ENCODE results near the gene MIPOL1.
"Not testable (repeated sequence)": the region's sequence is repeated elsewhere in the genome, so short reads cannot be mapped to it uniquely, and the experiment has no call there.

Gene MIPOL1

DNA sequence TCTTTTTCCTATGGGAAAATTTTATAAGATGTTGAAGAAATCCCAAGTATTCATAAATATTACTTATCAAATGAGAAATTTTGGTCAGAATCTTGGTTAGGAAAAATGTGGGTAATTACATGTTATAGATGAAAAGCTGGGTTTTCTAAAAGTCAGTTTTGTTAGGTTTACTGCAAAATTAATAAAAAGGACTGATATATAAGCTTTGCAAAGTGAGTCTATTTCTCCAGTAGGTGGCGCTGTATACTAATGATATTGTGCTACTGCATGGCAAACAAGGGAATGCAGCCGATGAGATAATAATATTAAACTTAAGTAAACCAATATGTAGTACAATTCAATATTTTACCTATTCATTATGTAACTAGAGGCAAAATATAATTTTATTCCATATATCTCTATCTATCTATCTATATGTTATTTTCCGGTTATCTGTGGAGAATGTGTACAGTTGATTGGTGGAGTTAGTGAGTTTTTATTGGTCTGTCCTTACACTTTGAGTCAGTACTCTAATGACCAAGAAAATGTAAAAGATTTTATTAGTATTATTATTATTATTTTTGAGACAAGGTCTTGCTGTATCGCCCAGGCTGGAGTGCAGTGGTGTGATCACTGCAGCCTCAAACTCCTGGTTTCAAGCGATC lies 32.9 kb downstream of the MIPOL1 start:
- peak in 4 of 58 donors; percentile 2 to 52 (median 25) for DNase-seq

DNA sequence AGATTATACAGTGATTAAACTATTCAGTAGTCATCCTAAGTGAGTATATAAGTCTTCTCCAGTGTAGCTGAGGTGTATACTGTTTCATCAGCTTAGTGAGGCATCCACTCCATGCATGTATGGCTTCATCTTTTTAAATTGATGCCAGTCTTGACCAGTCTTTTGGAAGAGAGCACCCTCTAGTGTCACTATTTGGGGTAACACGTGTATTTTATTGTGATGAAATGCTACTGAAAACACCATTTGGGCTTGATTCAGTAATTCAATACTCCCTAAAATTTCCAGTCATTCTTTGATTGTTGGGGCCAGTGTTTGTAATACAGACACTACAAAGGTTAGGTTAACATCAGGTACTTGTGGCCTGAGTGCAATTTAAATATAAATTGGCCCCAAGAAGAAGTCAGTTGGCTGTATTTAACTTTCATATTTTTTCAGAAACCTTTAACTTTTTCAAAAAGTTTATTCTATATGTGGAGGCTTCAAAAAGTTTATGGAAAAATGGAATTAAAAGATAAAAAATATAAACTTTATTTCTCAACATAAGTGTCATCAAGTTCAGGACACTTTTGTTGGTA lies 35.3 kb downstream of the MIPOL1 start:
- DNase-seq, result no peak

DNA sequence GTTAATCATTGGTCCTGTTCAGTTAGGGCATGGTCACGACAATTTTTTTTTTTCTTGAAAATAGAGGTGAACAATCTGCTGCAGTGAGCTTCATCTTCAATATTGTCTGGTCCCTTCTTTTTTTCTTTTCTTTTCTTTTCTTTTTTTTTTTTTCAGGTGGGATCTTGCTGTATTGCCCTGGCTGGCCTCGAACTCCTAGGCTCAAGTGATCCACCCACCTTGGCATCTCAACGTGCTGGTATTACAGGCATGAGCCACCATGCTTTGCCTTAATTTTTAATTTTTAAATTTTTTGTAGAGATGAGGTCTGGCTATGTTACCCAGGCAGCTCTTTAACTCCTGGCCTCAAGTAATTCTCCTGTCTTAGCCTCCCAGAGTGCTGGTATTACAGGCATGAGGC lies 36.5 kb downstream of the MIPOL1 start:
- DNase-seq, result no peak

DNA sequence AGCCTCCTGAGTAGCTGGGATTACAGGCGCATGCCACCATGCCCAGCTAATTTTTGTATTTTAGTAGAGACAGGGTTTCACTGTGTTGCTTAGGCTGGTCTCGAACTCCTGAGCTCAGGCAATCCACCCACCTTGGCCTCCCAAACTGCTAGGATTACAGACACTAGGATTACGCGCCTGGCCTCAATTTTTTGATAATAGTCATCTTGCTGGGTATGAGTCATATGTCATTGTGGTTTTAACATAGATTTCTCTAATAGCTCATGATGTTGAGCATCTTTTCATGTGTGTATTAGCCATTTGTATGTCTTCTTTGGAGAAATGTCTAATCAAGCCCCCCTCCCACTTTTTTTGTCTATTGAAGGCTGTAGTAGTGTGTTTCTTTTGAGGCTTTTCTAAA lies 38.3 kb downstream of the MIPOL1 start:
- not testable (repeated sequence) for DNase-seq

DNA sequence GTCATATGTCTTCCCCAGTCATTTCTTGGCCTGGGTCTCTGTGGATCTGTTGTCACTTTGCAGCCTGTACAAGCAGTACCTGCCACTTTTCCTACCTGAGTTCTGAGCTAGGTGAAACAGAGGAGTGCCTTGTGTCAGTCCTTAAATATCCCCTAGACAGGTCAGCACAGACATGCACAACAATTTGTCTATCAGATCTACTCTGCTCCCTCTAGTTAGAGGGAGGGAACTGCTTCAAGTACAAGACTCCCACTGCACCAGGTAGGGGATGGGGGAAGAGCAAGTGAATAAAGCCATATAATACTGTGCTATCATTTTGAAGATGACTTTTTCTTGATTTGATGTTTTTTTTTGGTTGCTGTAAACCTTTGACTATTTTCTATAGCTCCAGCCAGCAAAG lies 39.4 kb downstream of the MIPOL1 start:
- DNase-seq, result no peak

DNA sequence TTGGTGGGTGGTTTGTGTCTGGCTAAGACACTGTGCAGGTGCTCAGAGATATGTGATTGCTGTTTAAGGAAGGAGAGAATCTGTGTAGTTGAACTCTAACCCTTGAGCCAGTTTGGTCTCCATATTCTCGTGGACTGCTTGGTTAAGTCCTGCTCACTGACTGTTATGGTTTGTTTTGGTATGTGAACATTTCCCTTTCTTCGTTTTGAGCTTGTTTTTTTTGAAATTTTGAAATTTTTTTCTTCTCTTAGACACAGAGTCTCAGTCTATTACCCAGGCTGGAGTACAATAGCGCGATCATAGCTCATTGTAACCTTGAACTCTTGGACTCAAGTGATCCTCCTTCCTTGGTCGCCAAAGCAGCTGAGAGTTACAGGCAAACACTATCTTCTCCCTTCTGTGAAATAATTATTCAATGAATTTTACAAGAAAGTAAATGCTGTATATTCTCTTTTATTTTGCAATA lies 40.0 kb downstream of the MIPOL1 start:
- DNase-seq, result no peak

DNA sequence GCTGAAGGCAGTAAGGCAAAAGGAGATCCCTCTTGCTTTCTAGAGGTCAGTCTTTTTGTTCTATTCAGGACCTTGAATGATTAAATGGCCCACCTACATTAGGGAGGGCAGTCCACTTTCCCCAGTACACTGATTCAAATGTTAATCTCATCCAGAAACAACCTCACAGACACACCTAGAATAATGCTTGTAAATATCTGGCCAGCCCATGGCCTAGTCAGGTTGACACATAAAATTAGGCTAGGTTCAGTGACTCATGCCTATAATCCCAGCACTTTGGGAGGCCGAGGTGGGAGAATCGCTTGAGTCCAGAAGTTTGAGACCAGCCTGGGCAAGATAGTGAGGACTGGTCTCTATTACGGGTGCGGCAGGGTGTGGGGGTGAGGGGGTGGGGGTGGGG lies 43.5 kb downstream of the MIPOL1 start:
- DNase-seq, result no peak

DNA sequence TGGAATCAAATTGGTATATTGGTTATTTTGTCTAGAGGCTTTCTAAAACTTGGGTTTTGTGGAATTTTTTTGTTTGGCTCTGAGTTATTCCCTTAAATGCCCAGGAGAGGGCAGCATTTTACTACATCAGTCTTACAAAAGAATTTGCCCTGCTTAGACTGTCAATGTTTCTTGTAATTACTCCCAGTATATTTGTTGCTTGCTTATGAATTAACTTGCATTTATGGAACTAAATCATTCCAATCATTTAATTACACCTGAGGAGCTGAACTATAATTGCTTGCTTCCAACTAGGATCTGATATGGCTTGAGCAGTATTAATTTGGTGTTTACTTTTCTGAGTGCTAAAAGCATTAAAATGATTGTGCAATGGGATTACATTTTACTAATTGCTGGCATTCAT lies 48.7 kb downstream of the MIPOL1 start:
- DNase-seq, result no peak

DNA sequence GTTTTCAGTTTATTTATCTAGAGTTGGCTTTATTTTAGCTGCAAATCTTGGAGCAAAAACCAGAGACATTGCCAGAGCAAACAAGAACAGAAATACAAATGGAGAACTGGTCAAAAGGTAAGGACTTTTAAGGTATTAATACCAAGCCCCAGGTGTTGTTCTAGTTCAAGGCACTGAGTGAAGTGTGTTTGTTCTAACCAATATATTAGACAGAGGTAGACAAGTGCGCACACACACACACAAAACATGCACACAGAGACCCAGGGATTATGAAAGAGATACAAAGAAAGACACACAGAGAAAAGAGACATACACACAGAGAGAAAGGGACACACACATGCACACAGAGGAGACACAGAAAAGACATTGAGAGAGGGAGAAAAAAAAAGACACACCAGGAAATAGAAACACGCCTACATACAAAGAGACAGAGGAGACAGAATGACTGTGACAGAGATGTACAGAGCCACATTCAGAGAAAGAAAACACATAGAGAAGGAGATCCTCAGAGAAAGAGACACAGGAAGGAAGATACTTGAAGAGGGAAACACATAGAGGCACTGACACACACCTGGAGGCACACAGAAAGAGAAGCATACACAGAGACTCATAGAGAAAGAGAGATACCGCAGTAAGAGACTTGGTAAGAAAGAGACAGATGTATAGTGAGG lies 50.2 kb downstream of the MIPOL1 start:
- DNase-seq, result no peak

DNA sequence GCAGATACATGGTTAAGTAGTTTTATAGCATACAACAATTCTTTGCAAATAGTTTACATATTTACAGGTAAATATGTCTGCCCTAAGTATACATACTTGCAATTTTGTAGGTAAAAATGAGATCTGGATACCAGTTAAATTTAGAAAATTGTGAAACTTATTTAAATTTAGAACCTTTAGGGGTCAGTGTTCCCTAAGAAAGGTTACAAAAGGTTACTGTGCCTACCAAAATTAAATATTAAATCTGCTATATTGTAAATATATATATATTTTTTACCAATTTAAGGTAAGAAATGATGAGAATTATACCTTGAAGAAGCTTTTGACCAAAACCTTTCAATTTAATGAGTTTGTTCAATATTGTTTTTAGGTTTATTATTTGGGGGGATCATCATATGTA lies 54.0 kb downstream of the MIPOL1 start:
- DNase-seq, result no peak

DNA sequence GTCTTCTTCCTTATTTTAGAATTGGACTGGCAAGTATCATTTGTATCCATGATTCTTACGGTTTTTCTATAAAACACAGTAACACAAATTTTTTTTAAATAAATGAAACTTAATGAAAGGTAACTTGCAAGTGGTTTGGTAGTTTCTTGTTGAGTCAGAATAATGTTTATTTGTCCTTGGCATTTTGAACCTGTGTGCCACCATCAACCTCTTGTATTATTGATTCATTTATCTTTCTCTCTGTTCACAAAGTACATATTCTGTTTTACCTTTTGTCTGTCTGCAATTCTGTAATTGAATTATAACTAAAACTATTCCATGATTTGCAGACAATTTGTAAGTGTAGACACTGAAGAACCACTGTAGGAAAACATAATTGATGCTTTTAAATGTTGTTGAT lies 54.7 kb downstream of the MIPOL1 start:
- no peak for DNase-seq

DNA sequence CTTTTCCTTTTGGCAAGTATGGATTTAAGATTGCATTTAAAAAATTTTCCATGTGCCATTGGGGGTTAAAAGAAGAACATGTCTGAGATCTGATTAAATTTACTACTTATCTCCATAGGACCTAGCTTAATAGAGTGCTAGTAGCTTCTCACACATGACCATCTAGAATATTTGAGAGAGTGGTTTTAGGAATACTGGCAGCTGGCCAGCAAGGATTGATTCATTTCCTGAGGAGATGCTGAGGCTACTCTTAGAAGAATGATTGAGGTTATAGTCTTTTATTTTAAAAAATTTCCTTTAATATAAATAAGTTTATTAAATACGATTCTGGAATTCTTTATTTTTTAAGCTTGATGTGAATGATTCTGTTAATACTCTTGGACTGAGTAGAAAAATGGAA lies 56.2 kb downstream of the MIPOL1 start:
- DNase-seq, result no peak

DNA sequence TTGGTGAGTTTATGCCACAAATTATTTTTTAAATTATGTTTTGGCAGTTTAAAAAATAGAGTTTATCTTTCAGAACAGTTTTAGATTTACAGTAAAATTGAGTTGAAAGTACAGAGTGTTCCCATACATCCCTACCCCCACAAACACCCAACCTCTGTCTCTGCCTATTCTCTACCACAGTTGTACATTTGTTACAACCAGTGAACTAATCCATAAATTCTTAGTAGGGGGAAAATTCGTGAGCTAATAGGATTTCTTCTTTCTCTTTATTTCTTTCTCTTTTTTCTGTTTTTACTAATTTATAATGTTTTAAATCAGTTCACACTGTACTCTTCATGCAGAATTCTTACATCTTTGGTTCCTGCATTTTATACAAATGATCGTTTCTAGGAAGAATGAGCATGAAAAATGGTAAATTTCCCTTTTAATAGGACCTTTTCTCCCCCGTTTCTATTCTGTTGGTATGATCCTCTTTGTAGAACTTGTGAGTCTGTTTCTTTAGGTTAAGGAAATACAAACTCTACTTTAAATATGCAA lies 56.7 kb downstream of the MIPOL1 start:
- no peak for DNase-seq

DNA sequence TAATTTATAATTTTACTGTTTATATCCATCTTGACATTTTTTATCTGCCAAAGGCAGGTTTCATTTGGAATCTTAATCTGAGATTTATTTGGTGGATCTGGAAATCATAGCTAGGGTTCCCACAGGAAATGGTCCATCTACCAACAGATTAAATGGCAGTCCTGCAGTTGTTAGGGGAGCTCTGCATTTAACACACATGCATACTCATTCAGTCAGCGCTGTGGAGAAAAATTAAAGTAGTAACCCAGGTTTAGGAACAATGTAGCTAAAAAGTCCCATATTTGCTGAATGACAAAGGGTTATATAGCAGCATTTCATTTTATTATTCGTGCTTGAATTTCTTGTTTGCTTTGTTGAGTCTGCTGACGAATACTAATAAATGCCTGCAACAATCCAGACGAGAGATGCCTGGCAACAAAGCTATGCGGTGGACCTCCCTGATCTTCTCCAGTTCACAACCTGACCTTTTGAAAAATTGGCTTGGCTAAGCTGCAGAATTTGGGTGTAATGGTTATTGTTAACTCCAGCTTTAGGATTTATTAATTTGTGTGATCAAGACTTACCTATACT lies 59.8 kb downstream of the MIPOL1 start:
- DNase-seq, result no peak

DNA sequence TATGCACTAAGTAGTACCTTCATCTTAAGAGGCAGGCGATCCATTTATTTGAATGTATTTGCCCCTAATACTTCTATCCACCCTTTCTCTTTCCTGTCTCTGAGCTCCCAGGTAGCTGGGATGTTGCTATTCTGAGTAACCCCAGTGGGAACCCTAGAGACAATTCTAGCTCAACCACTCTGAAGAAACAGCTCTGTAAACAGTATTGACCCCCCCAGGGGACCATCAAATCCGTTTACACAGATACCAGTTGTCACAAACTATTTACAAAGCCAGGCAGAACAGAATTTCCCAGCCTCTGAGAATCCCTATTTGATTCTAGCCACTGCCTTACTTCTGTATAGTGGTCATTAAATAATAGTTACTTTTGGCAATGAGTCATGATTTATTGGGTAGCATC lies 64.9 kb downstream of the MIPOL1 start:
- no peak for DNase-seq

DNA sequence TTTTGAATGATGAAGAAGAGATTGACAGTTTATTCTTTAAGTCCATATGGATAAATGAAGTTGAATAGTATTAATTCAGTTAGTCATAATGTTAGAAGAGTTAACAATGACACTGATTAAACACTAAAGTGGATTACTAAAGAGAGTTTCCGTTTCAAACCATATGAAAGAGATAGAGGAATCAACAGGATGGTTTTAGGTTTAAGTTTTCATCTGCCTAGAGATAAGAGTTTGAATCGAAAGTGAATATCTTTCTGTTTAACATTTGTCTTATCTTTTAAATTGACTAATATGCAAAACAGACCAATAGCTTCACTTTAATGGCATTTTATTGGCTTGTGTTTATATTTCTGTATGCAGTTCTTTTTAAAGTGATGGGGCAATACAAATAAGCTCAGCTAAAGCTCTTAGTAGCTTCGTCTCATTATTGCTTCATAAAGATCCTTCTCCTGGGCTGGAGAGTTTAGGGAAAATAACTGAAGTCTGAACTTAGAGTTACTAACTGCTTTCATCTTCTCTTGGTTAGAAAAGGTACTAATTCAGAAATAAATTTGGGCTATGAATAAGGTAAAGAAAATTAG lies 66.0 kb downstream of the MIPOL1 start:
- DNase-seq, result no peak

DNA sequence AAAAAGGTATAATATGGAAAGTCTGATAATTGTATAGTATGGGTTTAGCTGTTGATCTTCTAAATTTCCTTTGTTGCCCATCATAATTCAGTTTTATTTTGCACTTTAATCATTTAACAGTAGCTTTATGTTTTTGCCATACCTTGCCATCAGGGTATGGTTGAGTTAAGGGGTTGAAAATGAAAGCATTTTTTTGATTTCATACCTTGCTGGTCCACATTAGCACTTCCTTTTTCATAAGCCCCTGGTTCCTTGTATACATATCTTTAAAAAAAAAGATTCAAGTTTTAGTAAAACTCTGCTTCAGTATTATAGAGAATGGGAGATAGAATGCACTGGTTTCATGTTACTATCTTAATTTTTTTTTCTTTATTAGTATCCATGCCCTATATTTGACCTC lies 71.1 kb downstream of the MIPOL1 start:
- DNase-seq, result no peak

DNA sequence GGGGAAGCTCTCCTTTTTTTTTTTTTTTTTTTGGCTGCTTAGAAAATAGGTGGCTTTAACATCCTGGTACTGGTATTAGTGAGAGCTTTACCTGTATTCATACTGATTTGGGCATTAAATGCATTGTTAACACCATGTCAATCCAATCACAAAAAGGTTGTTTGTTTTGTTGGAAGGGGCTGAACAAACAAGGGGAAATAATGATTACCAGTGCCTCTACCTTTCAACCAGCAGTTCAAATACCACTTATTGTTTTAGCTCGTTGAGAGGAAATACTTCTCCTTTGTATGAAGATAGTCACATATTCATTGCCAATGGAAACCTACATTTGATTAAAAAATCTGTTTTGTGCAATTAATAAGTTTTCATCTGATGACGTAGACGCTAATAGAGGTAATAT lies 72.9 kb downstream of the MIPOL1 start:
- no peak for DNase-seq

DNA sequence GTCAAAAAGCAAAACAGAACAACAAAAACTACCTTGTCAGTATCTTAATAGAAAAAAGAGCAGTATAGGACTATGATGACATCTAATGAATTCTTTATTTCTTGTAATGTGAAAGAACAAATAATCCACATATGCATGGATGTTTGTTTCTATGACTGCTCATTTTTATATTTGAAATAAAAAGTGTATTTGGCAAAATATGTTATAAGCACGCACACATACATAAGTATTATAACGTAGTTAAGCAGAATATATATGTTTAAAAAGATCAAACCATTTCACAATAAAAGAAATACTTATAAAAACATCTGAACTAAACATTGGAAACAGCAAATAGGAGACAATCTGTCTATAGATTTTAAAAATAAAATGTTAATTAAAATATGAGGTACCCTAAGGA lies 74.8 kb downstream of the MIPOL1 start:
- no peak for DNase-seq

DNA sequence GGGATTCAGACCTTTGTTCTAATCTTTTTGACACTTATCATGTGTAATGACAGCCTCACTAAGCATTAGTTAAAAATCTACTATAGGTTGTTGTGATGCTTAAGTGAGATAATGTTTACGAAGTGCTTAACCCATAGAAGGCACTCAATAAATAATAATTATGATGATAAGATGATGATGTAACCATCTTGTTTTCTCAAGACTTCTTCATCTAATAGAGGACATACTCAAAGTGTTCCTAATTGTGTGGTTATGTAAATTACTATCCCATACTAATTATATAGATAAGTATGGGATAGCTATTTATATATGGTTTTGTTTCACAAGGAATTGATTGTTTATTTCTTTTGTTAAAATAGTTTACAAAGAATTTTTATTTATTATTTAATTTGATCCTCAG lies 76.9 kb downstream of the MIPOL1 start:
- no peak for DNase-seq

DNA sequence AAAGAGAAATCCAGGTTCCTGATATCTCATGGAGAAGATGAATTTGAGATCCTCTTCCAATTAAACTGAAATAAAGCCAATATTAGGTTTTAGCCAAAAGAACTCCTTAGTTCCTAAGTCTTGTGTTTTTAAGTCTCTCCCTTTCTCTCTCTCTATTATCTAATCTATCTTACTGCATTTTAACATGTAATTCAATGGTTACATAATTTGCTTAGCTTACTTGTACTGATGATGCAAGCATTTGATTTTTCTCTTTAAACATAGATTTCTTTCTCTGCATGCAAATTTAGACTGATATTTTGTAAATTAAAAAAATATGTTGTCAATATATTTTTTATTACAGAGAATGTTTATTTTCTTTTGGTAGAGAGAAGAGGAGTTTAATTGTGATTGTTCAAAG lies 78.2 kb downstream of the MIPOL1 start:
- DNase-seq, result no peak
